ENCODE data around the gene SLC1A3. TPM values are rescaled to one million over a fixed set of nuclear protein-coding genes. Genes with fewer than 3 reads are reported as not detected.

Gene SLC1A3
- total RNA-seq, 1 experiment from 2014 or later: 9.6 TPM

GRCh38 chr5:36644727-36645126 lies 38.3 kb downstream of the SLC1A3 start:
- ChIA-PET POLR2A (interaction anchor here (1.0 kb wide), 1 partner anchor 9 kb away, joined by 3 read pairs; no protein-coding TSS in a partner anchor), CTCF (interaction anchor here (0.6 kb wide), 2 partner anchors 9 to 338 kb away, joined by 3 read pairs; no protein-coding TSS in a partner anchor)
- DNase-seq (ENCODE audit: unreplicated experiment): no peak
- H3K27ac Mint-ChIP-seq (ENCODE audit: low read depth, unreplicated experiment): no peak overlapping the region
- no peaks in the 10 kb centered on the region for H3K9me3 Mint-ChIP-seq (ENCODE audit: unreplicated experiment)
- BruUV-seq (replicated peaks): no TSS peak
- H3K27me3 Mint-ChIP-seq (ENCODE audit: insufficient read depth, unreplicated experiment): no peaks in the 10 kb centered on the region
- no peak for TF ChIP-seq CTCF (IDR thresholded peaks at IDR 0.05; ENCODE audit: unreplicated experiment)
- intact Hi-C loops (cut with micrococcal nuclease): no loop called here
- peaks cover 15% of the 10 kb centered on the region for H3K4me1 Mint-ChIP-seq (ENCODE audit: insufficient read depth, unreplicated experiment)
- no peak overlapping the region for H3K4me3 Mint-ChIP-seq (ENCODE audit: unreplicated experiment)
- H3K36me3 Mint-ChIP-seq (ENCODE audit: insufficient read depth, unreplicated experiment): peaks cover 12% of the 10 kb centered on the region

GRCh38 chr5:36646100-36646499 lies 39.7 kb downstream of the SLC1A3 start:
- H3K27ac Mint-ChIP-seq (ENCODE audit: low read depth, unreplicated experiment): no peak overlapping the region
- H3K27me3 Mint-ChIP-seq (ENCODE audit: insufficient read depth, unreplicated experiment): no peaks in the 10 kb centered on the region
- peaks cover 12% of the 10 kb centered on the region for H3K36me3 Mint-ChIP-seq (ENCODE audit: insufficient read depth, unreplicated experiment)
- DNase-seq (ENCODE audit: unreplicated experiment): no peak
- H3K4me1 Mint-ChIP-seq (ENCODE audit: insufficient read depth, unreplicated experiment): peaks cover 9% of the 10 kb centered on the region
- BruUV-seq (replicated peaks): no TSS peak
- no peak overlapping the region for H3K4me3 Mint-ChIP-seq (ENCODE audit: unreplicated experiment)
- intact Hi-C loops (cut with micrococcal nuclease): no loop called here
- ChIA-PET CTCF (interaction anchor here (1.4 kb wide), 1 partner anchor 138 kb away, joined by 3 read pairs; no protein-coding TSS in a partner anchor), POLR2A (interaction anchor here (1.2 kb wide), 2 partner anchors 18 to 39 kb away, joined by 3 to 4 read pairs; partner anchors contain the start of gene SLC1A3)
- no peak for TF ChIP-seq CTCF (IDR thresholded peaks at IDR 0.05; ENCODE audit: unreplicated experiment)
- H3K9me3 Mint-ChIP-seq (ENCODE audit: unreplicated experiment): no peaks in the 10 kb centered on the region

GRCh38 chr5:36646507-36647023 lies 40.2 kb downstream of the SLC1A3 start:
- H3K4me3 Mint-ChIP-seq (ENCODE audit: unreplicated experiment): no peak overlapping the region
- intact Hi-C loops (cut with micrococcal nuclease): no loop called here
- H3K9me3 Mint-ChIP-seq (ENCODE audit: unreplicated experiment): no peaks in the 10 kb centered on the region
- H3K36me3 Mint-ChIP-seq (ENCODE audit: insufficient read depth, unreplicated experiment): peaks cover 15% of the 10 kb centered on the region
- H3K27ac Mint-ChIP-seq (ENCODE audit: low read depth, unreplicated experiment): no peak overlapping the region
- no peak for TF ChIP-seq CTCF (IDR thresholded peaks at IDR 0.05; ENCODE audit: unreplicated experiment)
- peaks cover 5% of the 10 kb centered on the region for H3K4me1 Mint-ChIP-seq (ENCODE audit: insufficient read depth, unreplicated experiment)
- BruUV-seq (replicated peaks): no TSS peak
- ChIA-PET CTCF (interaction anchor here (0.6 to 1.4 kb wide), 2 partner anchors 138 to 231 kb away, joined by 3 read pairs; no protein-coding TSS in a partner anchor), POLR2A (interaction anchor here (1.2 kb wide), 2 partner anchors 19 to 40 kb away, joined by 3 to 4 read pairs; partner anchors contain the start of gene SLC1A3)
- H3K27me3 Mint-ChIP-seq (ENCODE audit: insufficient read depth, unreplicated experiment): no peaks in the 10 kb centered on the region
- no peak for DNase-seq (ENCODE audit: unreplicated experiment)

GRCh38 chr5:36647046-36647445 lies 40.6 kb downstream of the SLC1A3 start:
- peaks cover 18% of the 10 kb centered on the region for H3K36me3 Mint-ChIP-seq (ENCODE audit: insufficient read depth, unreplicated experiment)
- H3K27me3 Mint-ChIP-seq (ENCODE audit: insufficient read depth, unreplicated experiment): no peaks in the 10 kb centered on the region
- CTCF ChIA-PET: interaction anchor here (0.6 kb wide), 1 partner anchor 232 kb away, joined by 3 read pairs; no protein-coding TSS in a partner anchor
- no TSS peak for BruUV-seq (replicated peaks)
- POLR2A ChIA-PET: interaction anchor here (1.2 kb wide), 1 partner anchor 40 kb away, joined by 3 read pairs; the partner anchor contains the start of gene SLC1A3
- no peak for DNase-seq (ENCODE audit: unreplicated experiment)
- no peak for TF ChIP-seq CTCF (IDR thresholded peaks at IDR 0.05; ENCODE audit: unreplicated experiment)
- no peak overlapping the region for H3K4me3 Mint-ChIP-seq (ENCODE audit: unreplicated experiment)
- no peak overlapping the region for H3K27ac Mint-ChIP-seq (ENCODE audit: low read depth, unreplicated experiment)
- peaks cover 5% of the 10 kb centered on the region for H3K4me1 Mint-ChIP-seq (ENCODE audit: insufficient read depth, unreplicated experiment)
- no peaks in the 10 kb centered on the region for H3K9me3 Mint-ChIP-seq (ENCODE audit: unreplicated experiment)
- intact Hi-C loops (cut with micrococcal nuclease): no loop called here
